ENCODE data around the gene TRIM14.
"Not testable (repeated sequence)": the region's sequence is repeated elsewhere in the genome, so short reads cannot be mapped to it uniquely, and the experiment has no call there.

Gene TRIM14

DNA sequence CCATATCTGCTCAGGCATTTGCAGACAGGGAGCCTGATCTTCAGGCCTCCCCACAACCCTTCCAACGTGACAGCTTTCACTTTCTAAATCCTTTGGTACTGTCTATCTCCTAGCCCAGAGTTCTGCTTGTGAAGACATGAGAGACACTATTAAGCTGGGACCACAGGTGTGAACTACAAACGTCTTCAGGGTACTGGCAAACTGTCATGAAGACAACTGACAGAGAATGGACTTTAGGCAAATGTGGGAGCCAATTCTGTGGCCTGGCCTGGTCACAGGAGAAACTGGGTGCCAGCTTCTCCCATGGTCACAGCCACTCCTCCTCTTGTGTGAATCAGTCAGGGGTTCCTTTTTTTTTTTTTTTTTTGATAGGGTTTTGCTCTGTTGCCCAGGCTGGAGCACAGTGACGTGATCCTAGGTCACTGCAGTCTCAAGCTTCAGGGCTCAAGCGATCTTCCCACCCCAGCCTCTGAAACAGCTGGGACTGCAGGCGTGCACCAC is 10.4 kb downstream of the TRIM14 start:
- DNase-seq (ENCODE audit: low read depth), result no peak

DNA sequence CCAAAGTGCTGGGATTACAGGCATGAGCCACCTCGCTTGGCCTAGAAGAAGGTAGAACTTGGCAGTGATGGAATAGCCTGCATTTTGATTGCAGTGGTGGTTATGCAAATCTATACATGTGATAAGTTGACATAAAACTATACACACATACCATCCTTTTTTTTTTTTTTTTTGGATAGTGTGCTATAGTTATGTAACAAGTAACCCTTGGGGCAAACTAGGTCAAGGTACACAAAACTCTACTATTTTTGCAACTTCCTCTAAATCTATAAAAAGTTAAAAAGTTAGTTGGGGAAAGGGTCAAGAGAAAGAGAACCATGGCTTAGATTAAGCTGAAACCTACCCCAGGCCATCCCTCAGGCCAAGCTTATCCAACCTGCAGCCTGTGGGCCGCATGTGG is 11.1 kb downstream of the TRIM14 start:
- DNase-seq (ENCODE audit: low read depth), result no peak

DNA sequence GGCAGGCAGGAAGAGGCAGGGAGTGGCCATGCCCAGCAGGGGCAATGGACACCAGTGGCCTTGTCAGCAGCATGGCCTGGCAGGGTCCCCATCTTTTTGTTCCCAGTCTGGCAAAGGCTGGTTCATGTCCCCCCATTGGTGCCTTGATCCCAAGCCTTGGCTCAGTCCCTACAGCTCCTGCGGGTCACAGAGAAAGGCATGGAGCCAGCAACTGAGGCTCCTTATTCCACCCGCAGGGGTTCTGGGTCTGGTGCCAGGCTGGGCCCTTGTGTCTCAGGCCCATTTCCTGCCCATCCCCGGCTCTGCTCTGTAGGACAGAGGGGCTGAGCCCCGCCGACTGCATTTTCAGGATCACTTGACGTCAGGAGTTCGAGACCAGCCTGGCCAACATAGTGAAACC is 14.0 kb downstream of the TRIM14 start:
- DNase-seq (ENCODE audit: low read depth), result no peak

DNA sequence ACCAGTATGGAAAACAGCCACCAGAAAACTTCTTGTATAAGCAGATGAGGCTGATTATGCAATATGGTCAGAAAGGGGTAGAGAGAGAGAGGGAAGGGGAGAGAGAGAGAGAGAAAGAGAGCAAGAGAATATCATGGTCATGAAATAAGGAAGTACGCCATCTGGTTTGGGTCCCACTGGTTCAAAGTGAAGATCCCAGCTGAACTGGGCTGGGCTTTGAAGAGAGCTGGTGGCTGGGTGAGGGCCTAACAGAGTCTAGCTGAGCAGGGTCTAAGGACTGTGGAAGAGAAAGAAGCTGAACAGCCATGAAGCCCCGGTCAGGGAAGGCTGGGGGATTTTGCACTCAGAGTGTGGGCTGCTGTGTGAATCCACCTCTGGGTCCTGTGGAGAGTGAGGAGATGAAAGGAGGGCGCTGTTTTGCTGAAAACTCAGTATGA is 14.6 kb downstream of the TRIM14 start:
- DNase-seq (ENCODE audit: low read depth), result no peak

DNA sequence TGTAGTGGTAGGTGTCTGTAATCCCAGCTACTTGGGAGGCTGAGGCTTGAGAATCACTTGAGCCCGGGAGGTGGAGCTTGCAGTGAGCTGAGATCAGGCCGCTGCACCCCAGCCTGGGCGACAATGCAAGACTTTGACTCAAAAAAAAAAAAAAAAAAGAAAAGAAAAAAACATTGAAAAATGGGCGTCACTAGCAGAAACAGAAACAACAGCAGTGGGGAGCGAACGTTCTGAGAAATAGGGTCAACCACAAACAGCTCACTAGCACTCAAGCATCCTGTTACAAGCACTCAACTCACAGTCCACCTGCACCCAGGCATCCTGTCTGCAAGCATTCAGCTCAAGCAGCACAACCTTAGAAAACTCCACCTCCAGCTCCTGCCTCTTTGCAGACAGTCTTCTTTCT is 17.2 kb downstream of the TRIM14 start:
- DNase-seq (ENCODE audit: low read depth), result peak; percentile 58

DNA sequence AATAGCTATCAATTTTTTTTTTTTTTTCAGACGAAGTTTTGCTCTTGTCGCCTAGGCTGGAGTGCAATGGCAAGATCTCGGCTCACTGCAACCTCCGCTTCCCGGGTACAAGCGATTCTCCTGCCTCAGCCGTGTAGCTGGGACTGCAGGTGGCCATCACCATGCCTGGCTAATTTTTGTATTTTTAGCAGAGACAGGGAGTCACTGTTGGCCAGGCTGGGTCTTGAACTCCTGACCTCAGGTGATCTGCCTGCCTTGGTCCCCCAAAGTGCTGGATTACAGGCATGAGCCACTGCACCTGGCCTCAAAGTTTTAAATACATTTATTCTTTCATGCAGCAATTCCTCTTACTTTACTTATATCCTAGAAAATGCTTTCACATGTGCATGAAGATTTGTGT is 17.6 kb downstream of the TRIM14 start:
- DNase-seq (ENCODE audit: low read depth), result no peak

DNA sequence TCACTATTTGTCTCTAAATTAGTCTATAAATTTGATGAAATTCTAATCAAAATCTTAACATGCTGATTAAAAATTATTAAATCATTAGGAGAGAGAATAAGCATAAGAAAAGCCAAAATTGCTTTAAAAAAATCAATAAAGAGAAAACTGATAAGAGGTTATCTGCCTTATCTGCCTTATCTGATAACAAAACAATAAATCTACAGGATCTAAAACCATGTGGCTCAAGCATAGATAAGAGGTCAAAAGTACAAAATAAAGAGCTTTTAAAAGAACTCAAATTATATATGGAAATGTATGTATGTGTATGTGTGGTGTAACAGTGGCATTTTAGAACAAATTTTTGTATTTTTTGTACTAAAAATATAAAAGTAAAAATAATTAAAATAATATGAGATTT is 18.6 kb downstream of the TRIM14 start:
- DNase-seq (ENCODE audit: low read depth), result no peak

DNA sequence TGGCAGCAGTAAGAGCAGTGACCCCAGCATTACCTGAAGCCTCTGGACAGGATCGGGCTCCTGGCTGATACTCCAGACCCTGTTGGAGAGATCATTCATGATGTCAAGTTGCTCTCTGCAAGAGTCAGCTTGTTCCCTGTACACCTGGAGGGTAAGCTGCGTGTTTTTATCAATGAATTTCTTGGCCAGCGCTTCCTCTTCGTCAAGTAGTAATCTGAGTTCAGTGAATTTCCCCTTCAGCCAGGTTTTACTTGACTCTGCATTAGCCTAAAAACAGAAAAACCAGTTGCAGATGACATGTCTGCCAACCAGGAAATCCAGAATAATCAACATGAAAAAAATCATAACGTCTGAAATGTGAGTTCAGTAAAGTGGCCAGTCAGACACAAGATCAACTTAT is 19.1 kb downstream of the TRIM14 start:
- no peak for DNase-seq (ENCODE audit: low read depth)

DNA sequence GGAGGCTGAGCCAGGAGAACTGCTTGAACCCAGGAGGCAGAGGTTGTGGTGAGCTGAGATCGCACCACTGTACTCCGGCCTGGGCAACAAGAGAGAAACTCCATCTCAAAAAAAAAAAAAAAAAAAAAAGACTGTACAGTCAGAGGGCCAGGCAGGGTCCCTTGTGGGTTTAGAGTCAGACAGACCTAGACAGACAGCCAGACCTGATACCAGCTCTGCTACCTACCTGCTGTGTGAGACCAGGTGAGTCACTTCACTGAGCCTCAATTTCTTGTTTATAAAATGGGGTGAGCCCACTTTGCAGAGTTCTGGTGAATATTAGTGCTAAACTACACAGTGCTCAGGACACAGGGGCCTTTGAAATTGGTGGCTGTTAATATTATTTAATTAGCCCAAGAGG is 19.7 kb downstream of the TRIM14 start:
- no peak for DNase-seq (ENCODE audit: low read depth)

DNA sequence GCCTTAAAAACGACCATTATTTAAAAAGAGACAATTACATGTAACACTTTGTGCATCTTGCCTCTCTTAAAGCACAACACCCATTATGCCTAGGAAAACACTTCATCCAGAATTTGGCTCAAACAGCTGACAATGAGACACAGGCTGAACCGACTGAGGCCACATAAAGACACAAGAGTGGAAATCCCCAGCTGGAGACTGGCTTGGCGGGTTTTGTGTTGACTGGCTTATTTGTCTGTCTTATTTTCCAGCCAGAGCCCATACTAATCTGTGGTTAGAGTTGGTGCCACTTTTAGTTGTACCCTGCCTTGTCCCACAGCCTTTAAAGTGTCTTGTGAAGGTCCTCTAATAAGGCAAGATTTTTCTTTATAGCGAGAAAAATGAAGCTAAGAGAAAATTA is 21.2 kb downstream of the TRIM14 start:
- DNase-seq (ENCODE audit: low read depth), result peak; percentile 31

DNA sequence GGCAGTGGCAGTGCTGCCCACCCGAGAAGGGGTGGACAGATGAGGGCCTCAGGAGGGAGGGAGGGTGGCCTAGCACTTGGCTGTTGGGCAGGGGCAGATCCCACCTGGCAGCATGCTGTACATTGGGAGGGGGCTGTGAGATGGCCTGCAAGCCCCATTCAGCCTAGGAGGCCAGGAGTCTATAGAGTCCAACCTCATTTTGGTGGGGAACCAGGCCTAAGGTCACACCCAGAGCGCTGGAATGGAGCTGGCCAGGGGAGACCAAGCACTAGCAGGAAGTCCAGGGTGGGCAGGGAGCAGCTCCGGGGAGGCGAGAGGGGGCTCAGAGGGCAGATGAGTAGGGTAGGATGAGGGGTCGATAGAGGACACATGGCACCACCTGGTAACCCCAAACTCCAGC is 22.9 kb downstream of the TRIM14 start:
- no peak for DNase-seq (ENCODE audit: low read depth)

DNA sequence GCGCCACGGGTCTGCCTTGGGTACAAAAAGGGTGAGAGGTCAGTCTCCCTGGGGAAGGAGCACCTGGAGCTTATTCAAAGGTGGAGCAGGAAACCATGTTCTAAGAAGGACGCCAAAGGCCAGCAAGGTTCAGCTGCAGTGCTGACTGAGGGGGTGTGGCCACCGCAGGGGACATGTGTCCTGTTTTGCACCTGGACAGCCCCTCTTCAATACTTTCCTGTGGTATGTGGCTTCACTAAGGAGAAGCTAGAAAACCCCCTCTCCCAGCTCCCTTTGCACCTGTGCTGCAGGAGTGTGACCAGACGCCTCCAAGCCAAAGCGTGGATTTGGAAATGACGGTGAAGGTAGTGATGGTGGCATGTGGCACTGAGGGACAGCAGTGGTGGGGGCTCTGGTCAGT is 23.6 kb downstream of the TRIM14 start:
- DNase-seq (ENCODE audit: low read depth), result no peak

DNA sequence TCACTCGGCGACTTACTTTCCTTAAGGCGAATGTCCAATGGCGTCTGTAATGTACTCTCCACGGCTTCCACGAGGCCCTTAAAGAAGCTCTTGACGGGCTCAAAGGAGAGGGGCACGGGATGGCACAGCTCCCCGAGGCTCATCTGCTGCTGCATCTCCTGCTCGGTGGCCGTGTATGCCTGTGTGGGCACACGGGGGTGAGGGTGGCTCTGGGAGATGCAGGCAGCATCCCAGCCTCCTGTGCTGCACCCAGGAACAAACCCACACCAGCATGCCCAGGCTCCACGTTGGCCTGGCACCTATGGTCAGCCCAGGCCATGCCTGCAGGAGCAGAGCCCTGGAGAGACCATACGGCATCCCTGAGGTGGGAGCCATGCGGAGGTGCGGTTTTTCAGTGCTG is 24.2 kb downstream of the TRIM14 start:
- DNase-seq (ENCODE audit: low read depth), result no peak

DNA sequence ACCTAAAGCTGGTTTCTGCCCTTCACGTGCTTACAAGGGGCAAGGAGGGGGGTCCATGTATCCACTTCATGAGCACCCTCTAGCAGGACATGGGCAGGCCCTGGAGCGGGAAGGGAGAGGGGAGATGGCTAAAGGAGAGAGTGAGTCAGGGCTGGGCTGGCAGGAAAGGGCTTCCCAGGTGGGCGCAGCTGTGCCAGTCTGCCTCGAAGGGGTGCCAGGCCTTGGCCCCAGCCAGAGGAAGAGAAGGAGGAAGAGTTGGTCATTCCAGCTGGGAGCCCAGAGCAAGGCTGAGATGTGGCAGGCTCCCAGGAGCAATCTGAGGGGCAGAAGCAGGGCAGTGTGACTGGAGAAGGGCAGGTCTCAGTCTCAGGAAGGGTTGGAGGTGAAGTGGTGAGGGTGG is 24.7 kb downstream of the TRIM14 start:
- no peak for DNase-seq (ENCODE audit: low read depth)

DNA sequence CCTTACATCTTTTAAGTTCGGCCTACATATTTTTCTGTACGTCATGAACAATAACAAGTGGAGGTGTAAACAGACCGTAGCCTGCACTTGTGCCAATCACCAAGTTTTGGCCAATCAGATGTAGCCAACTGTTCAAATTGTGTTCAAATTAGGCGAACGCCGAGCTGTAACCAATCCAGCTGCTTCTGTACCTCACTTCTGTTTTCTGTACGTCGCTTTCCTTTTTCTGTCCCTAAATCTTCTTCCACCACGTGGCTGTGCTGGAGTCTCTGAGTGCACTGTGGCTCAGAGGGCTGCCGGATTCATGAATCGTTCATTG is 26.4 kb downstream of the TRIM14 start:
- no peak for DNase-seq (ENCODE audit: low read depth)

DNA sequence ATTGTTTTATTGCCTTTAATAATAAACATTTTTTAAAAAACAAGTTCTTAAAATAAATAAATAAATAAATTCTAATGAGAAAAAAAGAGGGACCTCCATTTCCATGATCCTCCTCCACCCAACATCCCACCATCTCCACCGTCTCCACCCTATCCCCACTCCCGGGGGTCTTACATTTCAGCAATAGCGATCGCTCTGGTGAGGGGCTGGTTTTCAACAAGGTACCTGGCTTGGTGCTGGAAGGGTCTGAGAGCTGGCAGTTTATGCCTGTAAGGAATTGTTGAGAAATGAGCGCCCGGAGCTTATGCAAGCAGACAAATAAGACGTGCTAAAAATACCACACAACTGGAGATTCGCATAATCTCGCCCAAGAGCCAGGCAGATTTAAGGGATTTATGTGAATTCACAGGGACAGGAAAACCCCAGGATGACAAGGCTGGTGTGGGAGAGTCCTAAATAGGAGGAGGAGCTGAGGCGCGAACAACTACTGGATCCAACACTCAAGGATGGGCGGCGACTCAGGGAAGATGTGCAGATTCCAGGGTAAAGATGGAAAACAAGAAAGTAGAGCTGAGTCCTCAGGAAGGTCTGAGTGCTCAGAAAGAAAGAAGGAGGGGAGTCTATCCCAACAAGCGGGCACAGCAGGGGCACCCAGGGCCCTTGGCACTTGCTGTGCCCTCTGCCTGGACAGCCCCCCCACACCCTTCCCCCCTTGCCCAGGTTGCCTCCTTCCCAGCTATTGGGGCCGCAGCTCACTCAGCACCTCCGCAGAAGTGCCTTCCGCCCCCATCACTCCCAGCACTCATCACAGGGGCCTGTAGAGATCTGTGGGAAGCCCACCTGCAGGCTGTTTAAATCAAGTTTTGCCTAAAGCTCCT is 27.0 kb downstream of the TRIM14 start:
- DNase-seq (ENCODE audit: low read depth), result no peak

DNA sequence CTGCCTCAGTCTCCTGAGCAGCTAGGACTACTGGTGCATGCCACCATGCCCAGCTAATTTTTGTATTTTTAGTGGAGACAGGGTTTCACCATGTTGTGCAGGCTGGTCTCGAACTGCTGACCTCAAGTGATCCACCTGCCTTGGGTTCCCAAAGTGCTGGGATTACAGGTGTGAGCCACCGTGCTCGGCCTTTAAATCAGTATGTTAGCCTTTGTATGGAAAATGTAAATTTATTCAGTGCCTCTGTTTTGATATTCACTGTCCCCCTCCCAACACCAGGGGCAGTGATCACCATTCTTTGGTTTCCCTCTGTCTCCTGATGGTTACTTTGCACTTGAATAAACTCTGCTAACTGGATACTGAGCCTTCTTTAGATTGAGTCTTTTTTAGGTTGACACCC is 28.3 kb downstream of the TRIM14 start:
- not testable (repeated sequence) for DNase-seq (ENCODE audit: low read depth)

DNA sequence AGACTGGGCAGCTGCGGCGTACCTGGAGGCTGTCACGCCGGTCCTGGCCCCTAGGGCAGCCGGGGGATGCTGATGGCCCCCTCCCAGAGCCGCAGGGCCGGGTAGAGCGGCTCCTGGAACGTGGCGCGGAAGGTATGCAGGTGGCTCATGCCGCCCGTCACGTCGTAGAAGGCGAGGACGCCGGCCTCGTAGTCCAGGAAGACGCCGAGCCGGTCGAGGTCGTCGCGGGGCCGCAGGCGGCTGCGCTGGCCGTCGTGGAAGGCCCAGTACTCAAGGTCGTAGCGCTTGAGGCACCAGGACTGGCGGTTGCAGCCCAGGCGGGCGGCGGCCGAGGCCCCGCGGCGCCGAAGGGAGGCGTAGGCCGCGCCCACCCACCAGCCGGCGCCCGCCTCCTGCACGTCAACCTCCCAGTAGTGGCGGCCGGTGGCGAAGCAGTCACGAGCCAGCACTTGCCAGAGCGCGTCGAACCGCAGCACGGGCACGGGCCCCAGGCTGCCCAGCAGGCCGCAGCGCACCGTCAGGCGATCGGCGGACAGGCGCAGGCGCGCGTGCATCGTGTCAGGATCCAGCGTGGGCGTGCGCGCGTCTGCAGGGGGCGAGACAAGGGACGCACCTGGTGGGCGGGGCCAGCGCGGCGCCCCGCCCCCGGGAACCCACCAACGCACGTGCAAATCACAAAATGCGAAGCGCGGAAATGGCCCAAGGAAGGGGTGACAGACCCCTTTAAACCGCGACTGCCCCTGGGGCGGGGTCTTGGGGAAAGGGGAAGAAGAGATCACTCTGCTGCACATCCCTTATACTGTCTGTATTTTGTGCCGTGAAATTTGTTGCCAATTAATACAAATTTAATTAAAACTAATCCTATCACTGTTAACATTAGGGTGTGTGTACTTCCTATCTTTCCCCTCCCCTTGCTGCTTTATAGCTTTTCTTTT is 31.3 kb downstream of the TRIM14 start:
- DNase-seq (ENCODE audit: low read depth), result peak; percentile 28

DNA sequence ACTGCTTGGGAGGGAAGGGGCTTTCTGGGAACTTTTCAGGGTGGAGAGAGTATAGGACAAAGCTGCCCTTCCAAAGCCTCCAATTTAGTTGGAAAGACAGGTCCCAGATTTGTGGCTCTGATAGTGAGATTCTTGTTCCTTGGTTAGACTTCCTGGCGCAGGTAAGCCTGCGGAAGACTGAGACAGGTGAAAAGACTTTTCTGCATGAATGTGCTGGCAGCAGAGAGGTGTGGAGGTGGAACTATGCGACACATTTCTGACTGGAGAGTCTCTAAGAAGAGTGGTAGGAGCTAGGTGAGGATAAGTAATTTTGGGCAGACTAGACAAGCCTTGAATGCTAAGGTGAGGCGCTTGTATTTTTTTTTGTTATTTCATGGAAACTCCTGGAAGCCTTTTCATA is 32.6 kb downstream of the TRIM14 start:
- no peak for DNase-seq (ENCODE audit: low read depth)

DNA sequence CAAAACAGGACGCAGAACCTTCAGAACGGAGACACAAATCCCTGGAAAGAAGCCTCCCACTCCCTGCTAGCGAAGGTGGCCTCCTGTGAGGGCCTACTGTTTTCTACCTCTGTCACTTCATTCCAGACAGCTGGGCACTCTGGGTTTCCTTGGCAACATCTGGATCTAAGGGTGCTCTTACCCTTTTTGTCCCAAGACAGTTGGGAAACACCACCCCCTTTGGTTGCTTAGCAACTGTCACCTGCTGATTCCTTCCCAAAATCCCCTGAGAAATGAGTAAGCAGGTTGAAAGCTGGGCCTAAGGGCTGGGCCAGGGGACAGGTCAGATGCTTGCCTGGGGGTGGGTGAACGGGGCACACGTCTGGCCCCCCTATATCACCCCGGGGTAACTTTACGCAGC is 33.1 kb downstream of the TRIM14 start:
- DNase-seq (ENCODE audit: low read depth), result no peak

DNA sequence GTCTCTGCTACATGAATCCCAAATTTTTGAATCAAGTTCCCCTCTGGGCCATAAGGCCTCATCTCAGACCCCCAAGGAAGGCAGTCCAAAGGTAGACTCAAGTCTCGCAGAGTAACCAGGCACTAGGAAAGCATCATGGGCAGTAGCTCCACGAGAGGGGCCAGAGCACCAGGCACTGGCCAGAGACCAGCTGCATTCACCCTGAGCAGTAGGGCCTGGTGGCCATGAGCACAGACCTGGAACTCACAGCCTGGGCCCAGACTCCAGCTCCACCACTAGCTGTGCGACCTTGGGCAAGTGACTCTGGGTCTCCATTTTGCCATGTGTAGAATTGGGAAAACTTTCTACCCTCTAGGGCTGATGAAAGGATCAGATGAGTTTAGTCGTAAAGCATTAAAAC is 34.0 kb downstream of the TRIM14 start:
- no peak for DNase-seq (ENCODE audit: low read depth)

DNA sequence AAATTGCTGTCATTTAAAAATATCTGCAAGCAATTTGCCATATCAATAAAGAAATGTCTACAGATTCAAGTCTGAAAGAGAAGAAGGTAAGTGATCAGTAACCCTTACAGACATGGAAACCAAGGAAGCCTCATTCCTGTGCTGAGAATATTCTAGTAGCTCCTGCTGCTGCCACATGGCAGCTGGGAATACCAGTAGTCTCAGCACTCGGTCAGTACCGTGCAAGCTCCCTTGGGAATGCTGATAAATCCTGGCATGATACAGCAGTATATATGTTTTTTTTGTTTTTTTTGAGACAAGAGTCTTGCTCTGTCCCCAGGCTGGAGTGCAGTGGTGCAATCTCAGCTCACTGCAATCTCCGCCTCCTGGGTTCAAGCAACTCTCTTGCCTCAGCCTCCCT is 34.6 kb downstream of the TRIM14 start:
- DNase-seq (ENCODE audit: low read depth), result no peak

DNA sequence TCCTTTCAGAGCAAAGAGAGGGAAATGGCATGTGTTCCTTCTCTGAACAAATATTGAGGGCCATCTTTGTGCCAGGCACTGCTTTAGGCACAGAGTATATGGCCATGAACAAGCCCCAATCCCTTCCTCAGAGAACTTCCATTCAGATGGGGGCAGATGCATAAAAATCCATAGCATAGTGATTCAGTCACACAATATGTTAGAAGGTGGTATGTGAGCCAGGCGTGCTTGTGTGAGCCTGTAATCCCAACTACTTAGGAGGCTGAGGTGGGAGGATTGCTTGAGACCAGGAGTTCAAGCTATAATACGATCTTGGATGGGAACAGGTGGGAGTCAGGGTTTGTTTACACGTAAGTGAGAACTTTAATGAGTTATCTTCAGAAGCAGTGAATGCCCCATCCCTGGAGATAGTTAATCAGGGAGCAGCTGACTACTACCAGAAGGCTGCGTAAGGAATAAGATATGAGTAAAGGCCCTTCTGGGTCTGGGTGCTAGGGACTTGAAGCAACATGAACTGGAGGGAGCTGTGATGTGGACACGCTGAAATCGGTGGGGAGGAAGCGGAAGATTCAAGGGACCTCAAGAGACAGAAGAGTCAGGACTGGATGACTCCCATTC is 35.3 kb downstream of the TRIM14 start:
- DNase-seq (ENCODE audit: low read depth), result no peak

Data from activated T-helper 9 cell treated with anti-CD3 and anti-CD28 coated beads, Interleukin-2, amount 50 U/mL, for 16 hours (primary cell).